NCI-H2196 treated with DMSO at 0.1 percent for 48 hours (cell line): ENCODE measurements around the gene ERBIN.

Experiments used
- DNase-seq: peaks from one replicate; lab custom pipeline; 2025; ENCODE audit not compliant: unreplicated experiment; lab: John Stamatoyannopoulos, UW

The ERBIN gene

GRCh38 chr5:66122379-66123034 lies 196.1 kb downstream of the ERBIN start:
- no peak for DNase-seq

GRCh38 chr5:66129144-66129543 lies 202.8 kb downstream of the ERBIN start:
- DNase-seq, result no peak

- DNase-seq, result no peak
Observed at GRCh38 chr5:66130493-66130892, 204.1 kb downstream of the ERBIN start.
